ENCODE data around the gene IL16. TPM values are rescaled to one million over a fixed set of nuclear protein-coding genes. Genes with fewer than 3 reads are reported as not detected.

IL16 gene
- total RNA-seq, 2 donors from 2014 or later: 3.4 to 3.7 TPM

DNA sequence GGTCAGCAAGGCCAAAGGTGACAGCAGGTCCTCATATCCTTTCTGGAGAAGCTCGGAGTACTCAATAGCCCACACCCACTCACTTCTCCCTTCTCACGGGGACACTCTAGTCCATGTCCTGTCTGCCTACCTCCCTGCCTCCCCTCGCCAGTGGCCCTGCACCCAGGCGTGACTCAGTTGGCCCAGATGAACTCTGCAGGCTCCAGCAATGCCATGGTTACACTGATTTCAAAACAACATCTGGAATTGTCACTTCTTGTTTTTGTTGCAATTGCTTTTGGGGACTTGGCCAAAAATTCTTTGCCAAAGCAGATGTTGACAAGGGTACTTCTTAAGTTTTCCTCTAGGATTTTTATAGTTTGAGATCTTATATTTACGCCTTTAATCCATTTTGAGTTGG lies 13.0 kb downstream of the IL16 start:
- no peak for DNase-seq
- TF ChIP-seq, protein P1, sequence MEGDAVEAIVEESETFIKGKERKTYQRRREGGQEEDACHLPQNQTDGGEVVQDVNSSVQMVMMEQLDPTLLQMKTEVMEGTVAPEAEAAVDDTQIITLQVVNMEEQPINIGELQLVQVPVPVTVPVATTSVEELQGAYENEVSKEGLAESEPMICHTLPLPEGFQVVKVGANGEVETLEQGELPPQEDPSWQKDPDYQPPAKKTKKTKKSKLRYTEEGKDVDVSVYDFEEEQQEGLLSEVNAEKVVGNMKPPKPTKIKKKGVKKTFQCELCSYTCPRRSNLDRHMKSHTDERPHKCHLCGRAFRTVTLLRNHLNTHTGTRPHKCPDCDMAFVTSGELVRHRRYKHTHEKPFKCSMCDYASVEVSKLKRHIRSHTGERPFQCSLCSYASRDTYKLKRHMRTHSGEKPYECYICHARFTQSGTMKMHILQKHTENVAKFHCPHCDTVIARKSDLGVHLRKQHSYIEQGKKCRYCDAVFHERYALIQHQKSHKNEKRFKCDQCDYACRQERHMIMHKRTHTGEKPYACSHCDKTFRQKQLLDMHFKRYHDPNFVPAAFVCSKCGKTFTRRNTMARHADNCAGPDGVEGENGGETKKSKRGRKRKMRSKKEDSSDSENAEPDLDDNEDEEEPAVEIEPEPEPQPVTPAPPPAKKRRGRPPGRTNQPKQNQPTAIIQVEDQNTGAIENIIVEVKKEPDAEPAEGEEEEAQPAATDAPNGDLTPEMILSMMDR (IDR thresholded peaks at IDR 0.05): no peak
- Histone ChIP-seq H3K9me3 (no peaks in the 10 kb centered on the region), H3K9ac (ENCODE audit: low read depth in 2 of 2, low read length in 2 of 2) (no peak overlapping the region), H3K4me1 (no peaks in the 10 kb centered on the region), H3K4me3 (no peak overlapping the region), H3K27ac (no peak overlapping the region), H3K27me3 (no peaks in the 10 kb centered on the region), H3K36me3 (no peaks in the 10 kb centered on the region)
- intact Hi-C loops (cut with DNase I): no loop called here

DNA sequence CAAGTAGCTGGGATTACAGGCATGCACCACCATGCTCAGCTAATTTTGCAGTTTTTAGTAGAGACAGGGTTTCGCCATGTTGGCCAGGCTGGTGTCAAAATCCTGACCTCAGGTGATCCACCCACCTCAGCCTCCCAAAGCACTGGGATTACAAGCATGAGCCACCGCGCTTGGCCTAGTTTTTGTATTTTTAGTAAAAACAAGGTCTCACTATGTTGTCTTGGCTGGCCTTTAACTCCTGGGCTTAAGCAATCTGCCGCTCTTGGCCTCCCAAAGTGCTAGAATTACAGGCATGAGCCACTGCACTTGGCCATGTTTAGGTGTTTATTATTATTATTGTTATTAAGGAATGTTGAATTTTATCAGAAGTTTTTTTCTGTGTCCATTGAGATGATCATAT lies 14.7 kb downstream of the IL16 start:
- Histone ChIP-seq H3K4me3 (no peak overlapping the region), H3K9me3 (no peaks in the 10 kb centered on the region), H3K36me3 (no peaks in the 10 kb centered on the region), H3K4me1 (no peaks in the 10 kb centered on the region), H3K9ac (ENCODE audit: low read depth in 2 of 2, low read length in 2 of 2) (no peak overlapping the region), H3K27ac (no peak overlapping the region), H3K27me3 (no peaks in the 10 kb centered on the region)
- no peak for DNase-seq
- TF ChIP-seq, protein P1 (IDR thresholded peaks at IDR 0.05): no peak
- intact Hi-C loops (cut with DNase I): no loop called here

DNA sequence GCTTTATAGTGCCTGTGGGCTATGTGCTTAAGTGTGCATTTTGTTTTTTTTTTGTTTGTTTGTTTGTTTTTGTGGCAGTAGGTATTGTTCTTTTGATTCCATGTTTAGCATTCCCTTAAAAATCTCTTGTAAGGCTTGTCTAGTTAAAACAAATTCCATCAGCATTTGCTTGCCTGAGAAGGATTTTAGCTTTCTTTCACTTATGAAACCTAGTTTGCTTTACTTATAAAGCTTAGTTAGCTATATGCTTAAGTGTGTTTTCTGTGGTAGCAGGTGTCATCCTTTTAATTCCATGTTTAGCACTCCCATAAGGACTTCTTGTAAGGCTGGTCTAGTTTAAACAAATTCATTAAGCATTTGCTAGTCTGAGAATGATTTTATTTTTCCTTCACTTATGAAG lies 17.3 kb downstream of the IL16 start:
- Histone ChIP-seq H3K27me3 (no peaks in the 10 kb centered on the region), H3K4me3 (no peak overlapping the region), H3K27ac (no peak overlapping the region), H3K4me1 (no peaks in the 10 kb centered on the region), H3K9me3 (no peaks in the 10 kb centered on the region), H3K9ac (ENCODE audit: low read depth in 2 of 2, low read length in 2 of 2) (no peak overlapping the region), H3K36me3 (no peaks in the 10 kb centered on the region)
- intact Hi-C loops (cut with DNase I): no loop called here
- TF ChIP-seq, protein P1 (IDR thresholded peaks at IDR 0.05): no peak
- DNase-seq: no peak

DNA sequence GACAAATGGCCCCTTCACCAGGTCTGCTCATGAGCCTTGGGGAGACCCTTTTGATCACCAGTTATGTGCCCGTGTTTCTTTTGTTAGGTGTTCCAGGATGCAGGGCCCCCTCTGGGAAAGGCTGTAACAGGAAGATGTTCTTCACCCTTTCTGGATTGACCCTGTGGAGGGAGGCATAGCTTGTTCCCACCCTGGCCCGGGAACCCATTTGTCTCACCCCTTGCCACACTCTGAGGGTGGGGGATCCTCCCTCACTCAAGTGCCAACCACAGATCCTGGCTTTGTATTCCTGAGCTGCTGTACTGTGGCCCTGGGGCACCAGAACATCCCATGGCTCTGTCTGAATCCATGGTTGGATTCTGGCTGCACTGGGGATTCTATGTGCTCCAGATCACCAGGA lies 18.9 kb downstream of the IL16 start:
- intact Hi-C loops (cut with DNase I): no loop called here
- Histone ChIP-seq H3K27me3 (no peaks in the 10 kb centered on the region), H3K36me3 (no peaks in the 10 kb centered on the region), H3K9ac (ENCODE audit: low read depth in 2 of 2, low read length in 2 of 2) (no peak overlapping the region), H3K4me3 (no peak overlapping the region), H3K4me1 (no peaks in the 10 kb centered on the region), H3K9me3 (no peaks in the 10 kb centered on the region), H3K27ac (no peak overlapping the region)
- TF ChIP-seq, protein P1 (IDR thresholded peaks at IDR 0.05): no peak
- DNase-seq: no peak

DNA sequence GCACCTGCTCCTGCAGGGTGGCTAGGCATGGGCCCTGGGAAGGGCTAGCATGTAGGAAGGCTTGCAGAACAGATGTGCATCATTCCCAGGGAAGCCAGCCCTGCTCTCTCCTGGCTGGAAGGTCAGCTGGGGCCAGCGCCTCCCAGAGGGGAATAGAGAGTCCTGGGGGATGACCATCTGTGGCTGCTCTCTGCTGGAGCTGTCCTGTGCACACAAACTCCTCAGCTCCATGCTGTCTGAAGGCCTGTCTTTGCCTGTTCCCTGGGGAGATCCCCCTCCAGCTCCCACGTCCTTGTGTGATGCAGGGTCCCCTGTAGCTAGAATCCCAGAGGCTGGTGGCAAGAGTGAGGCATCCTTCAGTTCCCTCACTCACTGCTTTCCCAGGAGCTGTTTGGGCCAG lies 19.3 kb downstream of the IL16 start:
- no peak overlapping the region for H3K9ac ChIP-seq (ENCODE audit: low read depth in 2 of 2, low read length in 2 of 2)
- H3K36me3 ChIP-seq: no peaks in the 10 kb centered on the region
- no peaks in the 10 kb centered on the region for H3K4me1 ChIP-seq
- DNase-seq: no peak
- H3K9me3 ChIP-seq: no peaks in the 10 kb centered on the region
- no peak overlapping the region for H3K27ac ChIP-seq
- no peak overlapping the region for H3K4me3 ChIP-seq
- TF ChIP-seq, protein P1 (IDR thresholded peaks at IDR 0.05): no peak
- no peaks in the 10 kb centered on the region for H3K27me3 ChIP-seq
- intact Hi-C loops (cut with DNase I): no loop called here

DNA sequence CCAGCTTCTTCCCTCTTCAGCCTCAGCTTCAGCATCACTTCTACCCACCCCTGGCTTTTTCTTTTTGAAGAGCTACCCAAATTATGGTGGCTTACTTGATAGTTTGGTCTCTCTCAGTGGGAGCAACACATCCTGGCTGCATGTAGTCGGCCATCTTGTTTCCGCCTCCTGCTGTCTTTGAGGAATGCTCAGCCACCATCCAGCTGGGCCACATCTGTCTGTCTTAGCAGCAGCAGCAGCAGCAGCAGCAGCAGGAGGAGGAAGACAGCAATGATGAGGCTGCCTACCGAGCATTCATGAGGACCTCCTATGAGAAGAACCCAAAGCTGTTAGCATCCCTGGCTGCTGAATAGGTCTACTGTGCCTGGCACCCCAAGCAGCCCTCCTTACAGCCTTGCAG lies 19.7 kb downstream of the IL16 start:
- H3K36me3 ChIP-seq: no peaks in the 10 kb centered on the region
- no peak overlapping the region for H3K9ac ChIP-seq (ENCODE audit: low read depth in 2 of 2, low read length in 2 of 2)
- no peaks in the 10 kb centered on the region for H3K9me3 ChIP-seq
- DNase-seq: no peak
- H3K4me3 ChIP-seq: no peak overlapping the region
- intact Hi-C loops (cut with DNase I): no loop called here
- TF ChIP-seq, protein P1 (IDR thresholded peaks at IDR 0.05): no peak
- H3K4me1 ChIP-seq: no peaks in the 10 kb centered on the region
- no peak overlapping the region for H3K27ac ChIP-seq
- H3K27me3 ChIP-seq: no peaks in the 10 kb centered on the region
